ENCODE data around the gene ITGA1. TPM values are rescaled to one million over a fixed set of nuclear protein-coding genes. Genes with fewer than 3 reads are reported as not detected.

ITGA1 gene
- total and polyA plus RNA-seq, 2 of the 8 experiments (the other 6 are each of a cell fraction or from before 2014, with no cell fraction given), result 2.3 to 9.0 TPM

GRCh38 chr5:52903142-52903541 is 115.4 kb downstream of the ITGA1 start:
- no peak for FAIRE-seq

More at GRCh38 chr5:52903142-52903541, 115.4 kb downstream of the ITGA1 start:
- H4K20me1 ChIP-seq (replicated peaks in 1 of 2; ENCODE audit: control insufficient read depth in 1 of 2, insufficient read depth in 2 of 2, low read length in 2 of 2), result no peaks in the 10 kb centered on the region
- H3K4me3 ChIP-seq (ENCODE audit: extremely low read depth in 1 of 4, insufficient read depth in 2 of 4, low read depth in 3 of 4, low read length in 4 of 4), result no peak overlapping the region
- H3K9ac ChIP-seq (replicated peaks in 1 of 4; ENCODE audit: extremely low read depth in 1 of 4, low read depth in 3 of 4, low read length in 3 of 4), result no peak overlapping the region
- no peak overlapping the region for H2AFZ ChIP-seq (ENCODE audit: low read length)
- H3K9me3 ChIP-seq (ENCODE audit: insufficient read depth in 2 of 2, low read depth in 1 of 2, low read length in 1 of 2), result no peaks in the 10 kb centered on the region
- H3K23me2 ChIP-seq (ENCODE audit: low read depth, low read length), result no peaks in the 10 kb centered on the region; the same call in 1 of the 2 replicates
- no peak overlapping the region for H3K14ac ChIP-seq (ENCODE audit: insufficient read length)
- POLR2A ChIA-PET (ENCODE audit: partially characterized antibody), result no interaction called here
- H3K23ac ChIP-seq (ENCODE audit: insufficient read length), result no peak overlapping the region
- H4K5ac ChIP-seq (ENCODE audit: insufficient read length, low read depth, low read length), result no peak overlapping the region
- H3K18ac ChIP-seq (ENCODE audit: extremely low read depth, low read length), result no peak overlapping the region
- no peak overlapping the region for H2BK120ac ChIP-seq (replicated peaks; ENCODE audit: low read depth, low read length)
- no peak overlapping the region for H2BK5ac ChIP-seq (ENCODE audit: low read depth, low read length)
- H4K8ac ChIP-seq (ENCODE audit: extremely low read depth, insufficient read depth, low read length), result no peak overlapping the region
- no peak for DNase-seq (ENCODE audit: low read depth in 1 of 2, low spot score in 2 of 2)
- no peaks in the 10 kb centered on the region for H3K79me1 ChIP-seq (ENCODE audit: low read depth, low read length)
- no peaks in the 10 kb centered on the region for H3K79me2 ChIP-seq (ENCODE audit: control insufficient read depth in 1 of 2, insufficient read depth in 2 of 2, low read length in 2 of 2)
- H4K91ac ChIP-seq (replicated peaks; ENCODE audit: insufficient read length, low read length), result no peak overlapping the region
- TF ChIP-seq, protein P1, sequence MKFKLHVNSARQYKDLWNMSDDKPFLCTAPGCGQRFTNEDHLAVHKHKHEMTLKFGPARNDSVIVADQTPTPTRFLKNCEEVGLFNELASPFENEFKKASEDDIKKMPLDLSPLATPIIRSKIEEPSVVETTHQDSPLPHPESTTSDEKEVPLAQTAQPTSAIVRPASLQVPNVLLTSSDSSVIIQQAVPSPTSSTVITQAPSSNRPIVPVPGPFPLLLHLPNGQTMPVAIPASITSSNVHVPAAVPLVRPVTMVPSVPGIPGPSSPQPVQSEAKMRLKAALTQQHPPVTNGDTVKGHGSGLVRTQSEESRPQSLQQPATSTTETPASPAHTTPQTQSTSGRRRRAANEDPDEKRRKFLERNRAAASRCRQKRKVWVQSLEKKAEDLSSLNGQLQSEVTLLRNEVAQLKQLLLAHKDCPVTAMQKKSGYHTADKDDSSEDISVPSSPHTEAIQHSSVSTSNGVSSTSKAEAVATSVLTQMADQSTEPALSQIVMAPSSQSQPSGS (IDR thresholded peaks at IDR 0.05; ENCODE audit: low read length), result no peak
- TF ChIP-seq TAF7 (optimal IDR thresholded peaks at IDR 0.05; ENCODE audit: borderline replicate concordance, low read depth, low read length), result no peak
- no peak for TF ChIP-seq JUN (IDR thresholded peaks at IDR 0.05; ENCODE audit: low read depth, low read length)
- H2AK5ac ChIP-seq (ENCODE audit: low read depth, low read length), result no peak overlapping the region
- H2BK15ac ChIP-seq (ENCODE audit: low read length), result no peak overlapping the region
- H3K56ac ChIP-seq (replicated peaks; ENCODE audit: insufficient read length, low read depth, low read length), result no peak overlapping the region
- H3K36me3 ChIP-seq (ENCODE audit: control insufficient read depth in 2 of 4, insufficient read depth in 4 of 4, low read length in 3 of 4), result no peaks in the 10 kb centered on the region
- CTCF ChIA-PET (ENCODE audit: partially characterized antibody), result interaction anchor here (1.3 to 1.8 kb wide), 2 partner anchors 13 to 116 kb away, joined by 4 to 5 read pairs; partner anchors contain the start of genes ITGA1 and PELO
- H2BK20ac ChIP-seq (ENCODE audit: low read length), result no peak overlapping the region
- 93 to 100% methylated on average over 1 to 2 of the region's 2 CpGs for WGBS, 2 experiments (ENCODE audit: extremely low coverage in 1 of 2, insufficient coverage in 1 of 2, insufficient read length in 1 of 2, insufficient replicate concordance in 2 of 2, low coverage in 1 of 2, low lambda C conversion rate in 2 of 2, missing lambda C conversion rate in 1 of 2)
- no peaks in the 10 kb centered on the region for H3K4me1 ChIP-seq (replicated peaks in 1 of 4; ENCODE audit: control insufficient read depth in 3 of 4, insufficient read depth in 4 of 4, low read length in 3 of 4)
- no peak overlapping the region for H2BK12ac ChIP-seq (ENCODE audit: low read depth, low read length)
- no peak overlapping the region for H3K4ac ChIP-seq (replicated peaks; ENCODE audit: insufficient read length, low read depth, low read length)
- H3K4me2 ChIP-seq (ENCODE audit: insufficient read depth in 1 of 2, low read depth in 2 of 2, low read length in 2 of 2), result no peak overlapping the region
- no peaks in the 10 kb centered on the region for H3K27me3 ChIP-seq (replicated peaks in 1 of 4; ENCODE audit: control insufficient read depth in 3 of 4, extremely low read depth in 1 of 4, insufficient read depth in 3 of 4, low read length in 3 of 4)
- H3K27ac ChIP-seq (ENCODE audit: low read depth, low read length), result no peak overlapping the region
